HepG2 (cell line): ENCODE measurements around the gene CKM. TPM values are rescaled to one million over a fixed set of nuclear protein-coding genes. Genes with fewer than 3 reads are reported as not detected.

Source experiments
- ATAC-seq: fragments of 200-7000 bp; cut with Tn5 transposase; 3 replicates; pipeline ENCODE4 v1.9.1; 2020; ENCODE audit warnings: mild to moderate bottlenecking, moderate library complexity
- BruUV-seq: library from RNA; stranded (reverse); fragments of 400-500 nt; replicated peaks from 2 replicates; lab custom pipeline; 2021; lab: Mats Ljungman, UMichigan
- CTCF ChIA-PET: fragments of 300-600 bp; formaldehyde crosslinking; extraction: SDS; loops from one replicate; lab custom pipeline; 2021; ENCODE audit warnings: low total read pairs, inconsistent platforms, low intra/inter-chr PET ratio; lab: Yijun Ruan, JAX
- POLR2A ChIA-PET: fragments of 350-600 bp; sonication (Branson Sonifier 250); formaldehyde crosslinking; loops from one replicate; lab custom pipeline; 2020; ENCODE audit warnings: antibody characterized with exemption, inconsistent platforms; lab: Yijun Ruan, JAX
- DNase-seq: peaks from one replicate; pipeline ENCODE4 v3.0.0-alpha.2; 2015; ENCODE audit warnings: low spot score
- FAIRE-seq: peaks from 3 replicates; lab custom pipeline; 2011; peaks lifted over from hg19 to GRCh38; lab: Jason Lieb, UNC
- H2AFZ ChIP-seq: one replicate; pipeline ENCODE4 v1.6.1; 2011; ENCODE audit warnings: low read length, inconsistent platforms
- H3K27ac ChIP-seq: fragments of 300-600 bp; 3 replicates; pipeline ENCODE4 v1.8.0; 2011; ENCODE audit warnings: mixed run types, mild to moderate bottlenecking, mixed read lengths, low read length, inconsistent platforms; ENCODE audit not compliant: insufficient read depth; ENCODE audit errors: extremely low read length
- H3K27me3 ChIP-seq, 2 experiments: fragments of 200-600 bp in 1 of 2; 2 replicates in 1 of 2; 3 replicates in 1 of 2; pipeline versions ENCODE4 v1.6.0 to v1.8.0; 2011; ENCODE audit warnings: low read length in 2 of 2, mild to moderate bottlenecking in 2 of 2, moderate library complexity in 2 of 2, inconsistent platforms in 1 of 2; ENCODE audit not compliant: insufficient read depth in 2 of 2, control insufficient read depth in 1 of 2
- H3K36me3 ChIP-seq, 2 experiments: fragments of 200-600 bp in 1 of 2; replicated peaks in 1 of 2; 2 replicates in 1 of 2; 3 replicates in 1 of 2; pipeline versions ENCODE4 v1.5.1 to v1.8.0; 2011; ENCODE audit warnings: low read length in 2 of 2, inconsistent platforms in 1 of 2; ENCODE audit not compliant: insufficient read depth in 2 of 2, control insufficient read depth in 1 of 2
- H3K4me1 ChIP-seq: 2 replicates; pipeline ENCODE4 v1.5.1; 2012; ENCODE audit warnings: low read length, inconsistent platforms; ENCODE audit not compliant: insufficient read depth
- H3K4me2 ChIP-seq: 2 replicates; pipeline ENCODE4 v1.6.0; 2011; ENCODE audit warnings: low read depth, low read length, inconsistent platforms
- H3K4me3 ChIP-seq, 3 experiments: fragments of 200-600 bp in 1 of 3; sonication (generic), shearing (Covaris generic) in 1 of 3; replicated peaks in 1 of 3; 2 replicates each; pipeline ENCODE4 v1.5.1; 2011 to 2016; ENCODE audit warnings: low read length in 3 of 3, inconsistent platforms in 2 of 3, low read depth in 2 of 3, mild to moderate bottlenecking in 2 of 3, control low read depth in 1 of 3, mixed read lengths in 1 of 3; ENCODE audit not compliant: insufficient read depth in 1 of 3
- H3K79me2 ChIP-seq: one replicate; pipeline ENCODE4 v1.6.1; 2011; ENCODE audit warnings: low read length, inconsistent platforms; ENCODE audit not compliant: insufficient read depth
- H3K9ac ChIP-seq: 2 replicates; pipeline ENCODE4 v1.6.0; 2011; ENCODE audit warnings: mild to moderate bottlenecking, low read depth, low read length, inconsistent platforms; ENCODE audit not compliant: insufficient read depth
- H3K9me3 ChIP-seq: 2 replicates; pipeline ENCODE4 v1.5.1; 2012; ENCODE audit warnings: mild to moderate bottlenecking, low read length
- H4K20me1 ChIP-seq: 2 replicates; pipeline ENCODE4 v1.6.0; 2011; ENCODE audit warnings: inconsistent platforms, mild to moderate bottlenecking, low read length, moderate library complexity; ENCODE audit not compliant: insufficient read depth
- ARID4A ChIP-seq: sonication (generic); formaldehyde crosslinking; IDR thresholded peaks from 2 replicates; pipeline ENCODE4 v1.5.0; 2020; ENCODE audit warnings: mild to moderate bottlenecking, missing genetic modification reagents, borderline replicate concordance
- IKZF4 ChIP-seq: sonication (generic); formaldehyde crosslinking; IDR thresholded peaks from 2 replicates; pipeline ENCODE4 v1.5.1; 2020; ENCODE audit warnings: borderline replicate concordance, mild to moderate bottlenecking, low read depth, missing genetic modification reagents; ENCODE audit errors: not compliant biosample characterization
- MZF1 ChIP-seq: sonication (generic); formaldehyde crosslinking; IDR thresholded peaks from 2 replicates; pipeline ENCODE4 v1.8.1; 2023; ENCODE audit warnings: mild to moderate bottlenecking, missing genetic modification reagents, borderline replicate concordance
- SIX1 ChIP-seq: sonication (generic); formaldehyde crosslinking; IDR thresholded peaks from 2 replicates; pipeline ENCODE4 v1.4.0; 2020; ENCODE audit warnings: missing genetic modification reagents, borderline replicate concordance
- ZNF318 ChIP-seq: sonication (generic); formaldehyde crosslinking; IDR thresholded peaks from 2 replicates; pipeline ENCODE4 v1.4.0; 2020; ENCODE audit warnings: mild to moderate bottlenecking, missing genetic modification reagents
- WGBS: methylation state at CpG from one replicate; pipeline ENCODE4 v1.1.6; 2017; ENCODE audit warnings: low lambda C conversion rate; 5-methylcytosine and 5-hydroxymethylcytosine counted together
- in situ Hi-C: cut with HindIII; loops from 2 replicates; pipeline ENCODE4 v1.10.0; 2017; ENCODE audit warnings: low pct_unique_long_range_greater_than_20kb; ENCODE audit not compliant: extremely low pct_ligation_motif_present
- intact Hi-C: fragments of 100-400 bp; cut with micrococcal nuclease; formaldehyde crosslinking; loops from one replicate; pipeline ENCODE4 v1.10.0; 2022; ENCODE audit not compliant: unreplicated experiment
- polyA plus RNA-seq, 8 experiments: library from polyadenylated mRNA; depleted of rRNA in 3 of 8; stranded (reverse) in 7 of 8; unstranded in 1 of 8; fragments of >200 nt; fragmentation: Illumina TruSeq in 4 of 8; extraction: Trizol in 4 of 8; gene quantifications; 2 replicates each; pipeline versions ENCODE4 v1.2.1 to v1.2.3, GENCODE V29; 2011 to 2016; ENCODE audit warnings: low read depth in 4 of 8, missing spikeins in 1 of 8, mixed read lengths in 1 of 8; ENCODE audit not compliant: insufficient read depth in 1 of 8
- total RNA-seq, 5 experiments: library from RNA; depleted of rRNA; stranded (reverse); fragments of >200 nt; fragmentation: Illumina TruSeq; extraction: Trizol; gene quantifications; 2 replicates each; pipeline ENCODE4 v1.2.3, GENCODE V29; 2016; ENCODE audit warnings: low read depth in 1 of 5

Gene CKM
- total and polyA plus RNA-seq, 2 of the 13 experiments (the other 11 are each of a cell fraction or from before 2014, with no cell fraction given): 0.54 to 0.80 TPM

GRCh38 chr19:45352914-45353796, 30.5 kb upstream of the CKM start (continued):
- TF ChIP-seq ARID4A (CRISPR knock-in tag) (no peak), SIX1 (no peak)

- H3K4me2 ChIP-seq: no peak overlapping the region
- DNase-seq (no peak), ATAC-seq (no peak), FAIRE-seq (no peak)
- ChIA-PET CTCF (no interaction called here), POLR2A (no interaction called here)
- no peak overlapping the region for H3K9ac ChIP-seq
- no peaks in the 10 kb centered on the region for H3K79me2 ChIP-seq
- no TSS peak for BruUV-seq
- H4K20me1 ChIP-seq: no peaks in the 10 kb centered on the region
- intact Hi-C loops (no loop called here), in situ Hi-C loops (no loop called here)
- no peak overlapping the region for H3K4me3 ChIP-seq
- WGBS: 98% methylated on average over 17 of the region's 20 CpGs
- no peak overlapping the region for H2AFZ ChIP-seq
- H3K4me1 ChIP-seq: no peaks in the 10 kb centered on the region
- peaks cover 22 to 63% of the 10 kb centered on the region in 2 experiments; a peak in 4 of 5 replicates for H3K36me3 ChIP-seq
- no peak overlapping the region for H3K27ac ChIP-seq
- no peaks in the 10 kb centered on the region for H3K9me3 ChIP-seq
- peaks cover 0 to 4% of the 10 kb centered on the region in 2 experiments; a peak in 1 of 5 replicates for H3K27me3 ChIP-seq
- TF ChIP-seq IKZF4 (CRISPR knock-in tag) (no peak), MZF1 (no peak), ZNF318 (CRISPR knock-in tag) (no peak)
These were observed 29.8 kb upstream of the CKM start for GRCh38 chr19:45352471-45352870.
